Measurements from ENCODE around the gene CWF19L1.

Gene CWF19L1

DNA sequence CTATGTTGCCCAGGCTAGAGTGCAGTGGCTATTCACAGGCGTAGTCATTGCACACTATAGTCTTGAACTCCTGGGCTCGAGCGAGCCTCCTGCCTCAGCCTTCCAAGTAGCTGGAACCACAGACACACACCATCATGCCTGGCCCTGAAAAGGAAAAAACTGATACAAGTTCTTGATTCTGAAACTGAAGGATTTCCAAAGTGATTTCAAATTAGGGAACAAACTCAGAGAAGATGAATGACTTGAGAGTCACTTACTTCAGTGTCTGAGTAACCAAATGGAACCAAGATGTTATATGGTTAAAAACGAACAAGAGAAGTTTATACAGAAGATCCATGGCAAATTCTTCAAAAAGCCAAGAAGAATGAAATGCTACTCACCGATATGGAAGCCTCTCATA lies 14.4 kb downstream of the CWF19L1 start:
- no peak for DNase-seq (ENCODE audit: low read depth in 2 of 2, low spot score in 1 of 2)

DNA sequence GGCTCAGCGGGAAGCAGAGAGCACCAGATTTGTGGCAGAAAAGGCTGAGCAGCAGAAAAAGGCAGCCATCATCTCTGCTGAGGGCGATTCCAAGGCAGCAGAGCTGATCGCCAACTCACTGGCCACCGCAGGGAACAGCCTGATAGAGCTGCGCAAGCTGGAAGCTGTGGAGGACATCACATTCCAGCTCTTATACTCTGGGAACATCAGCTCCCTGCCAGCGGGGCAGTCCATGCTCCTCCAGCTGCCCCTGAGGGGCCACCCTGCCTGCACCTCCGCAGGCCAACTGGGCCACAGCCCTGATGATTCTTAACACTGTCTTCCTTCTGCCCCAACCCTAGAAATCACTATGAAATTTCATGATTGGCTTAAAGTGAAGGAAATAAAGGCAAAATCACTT lies 18.6 kb downstream of the CWF19L1 start:
- no peak for DNase-seq (ENCODE audit: low read depth in 2 of 2, low spot score in 1 of 2)

DNA sequence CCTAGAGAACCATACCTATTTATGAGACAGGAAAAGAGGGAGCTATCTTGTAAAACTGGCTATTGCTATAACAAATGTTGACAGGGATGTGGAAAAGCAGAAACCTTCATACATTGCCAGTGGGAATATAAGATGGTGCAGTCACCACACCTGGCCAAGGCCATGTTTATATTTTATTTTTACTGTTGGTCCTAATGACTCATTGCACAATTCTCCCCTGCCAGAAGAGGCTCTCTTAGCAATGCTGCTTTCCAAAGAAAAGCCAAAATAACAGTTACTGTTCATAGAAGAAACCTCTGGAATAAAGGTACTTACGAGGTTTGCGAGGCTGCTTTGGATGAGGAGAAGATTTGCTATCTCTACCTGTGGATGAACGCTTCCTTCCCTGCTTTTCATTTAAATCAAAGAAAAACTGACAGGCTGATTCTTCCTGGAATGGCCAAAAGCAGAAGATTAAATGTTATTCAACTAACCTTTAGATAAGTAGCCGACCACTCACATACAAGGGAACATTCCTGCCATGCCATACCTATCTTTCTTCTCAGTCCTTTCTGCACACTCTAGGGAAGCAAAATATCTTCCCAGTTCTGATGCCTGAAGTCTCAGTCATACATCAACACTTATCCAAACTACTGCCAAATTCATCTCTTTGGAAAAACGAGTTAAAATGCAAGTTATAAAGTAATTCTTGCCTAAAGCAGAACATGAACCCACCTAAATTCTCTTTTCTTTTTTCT lies 21.8 kb downstream of the CWF19L1 start:
- DNase-seq (ENCODE audit: low read depth in 2 of 2, low spot score in 1 of 2): no peak

DNA sequence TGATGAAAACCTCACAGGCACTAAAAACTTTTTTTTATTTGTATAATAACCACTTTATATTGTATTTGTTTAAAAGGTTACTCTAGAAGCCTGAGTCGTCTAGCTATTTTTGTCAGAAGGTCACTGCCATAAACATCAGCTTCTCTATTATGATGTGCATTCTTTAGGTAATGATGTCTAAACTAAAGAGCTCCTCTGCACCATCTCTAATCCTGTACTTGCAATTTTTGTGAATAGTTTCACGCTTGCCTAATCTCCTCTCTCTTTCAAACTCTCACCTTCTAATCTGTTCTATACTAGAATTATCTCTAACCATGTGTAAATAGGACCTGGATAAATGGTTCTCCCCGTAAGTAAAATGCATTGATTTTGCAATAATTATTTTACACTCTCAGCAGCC lies 27.6 kb downstream of the CWF19L1 start:
- DNase-seq (ENCODE audit: low read depth in 2 of 2, low spot score in 1 of 2): no peak

DNA sequence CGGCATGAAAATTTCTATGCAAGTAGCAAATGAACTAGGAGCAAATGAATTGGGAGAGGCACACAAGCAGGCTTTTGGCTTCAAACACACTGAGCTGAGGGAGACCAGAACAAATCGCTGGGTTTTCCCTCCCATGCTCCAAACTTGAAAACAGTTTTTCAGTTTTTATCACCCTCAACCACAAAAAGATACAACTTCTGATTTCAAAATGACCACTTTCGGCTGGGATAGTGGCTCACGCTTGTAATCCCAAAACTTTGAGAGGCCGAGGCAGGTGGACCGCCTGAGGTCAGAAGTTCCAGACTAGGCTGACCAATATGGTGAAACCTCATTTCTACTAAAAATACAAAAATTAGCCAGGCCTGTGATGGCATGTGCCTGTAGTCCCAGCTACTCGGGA lies 29.0 kb downstream of the CWF19L1 start:
- no peak for DNase-seq (ENCODE audit: low read depth in 2 of 2, low spot score in 1 of 2)

DNA sequence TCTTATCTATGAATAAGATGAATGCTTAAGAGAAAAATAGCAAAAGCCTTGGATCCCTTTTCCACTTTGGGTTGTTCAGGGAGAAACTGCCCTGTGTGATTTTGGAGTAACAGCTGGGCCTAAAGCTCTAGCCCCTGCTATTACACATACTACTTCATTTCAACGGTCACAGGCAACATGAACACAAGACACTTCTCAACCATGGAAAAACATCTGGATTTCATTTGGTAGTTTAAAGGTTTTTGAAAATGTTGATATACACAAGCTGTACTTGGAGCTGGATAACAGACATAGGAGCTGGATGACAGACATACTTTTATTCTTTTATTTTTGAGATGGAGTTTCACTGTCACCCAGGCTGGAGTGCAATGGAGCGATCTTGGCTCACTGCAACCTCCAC lies 35.3 kb downstream of the CWF19L1 start:
- no peak for DNase-seq (ENCODE audit: low read depth in 2 of 2, low spot score in 1 of 2)

DNA sequence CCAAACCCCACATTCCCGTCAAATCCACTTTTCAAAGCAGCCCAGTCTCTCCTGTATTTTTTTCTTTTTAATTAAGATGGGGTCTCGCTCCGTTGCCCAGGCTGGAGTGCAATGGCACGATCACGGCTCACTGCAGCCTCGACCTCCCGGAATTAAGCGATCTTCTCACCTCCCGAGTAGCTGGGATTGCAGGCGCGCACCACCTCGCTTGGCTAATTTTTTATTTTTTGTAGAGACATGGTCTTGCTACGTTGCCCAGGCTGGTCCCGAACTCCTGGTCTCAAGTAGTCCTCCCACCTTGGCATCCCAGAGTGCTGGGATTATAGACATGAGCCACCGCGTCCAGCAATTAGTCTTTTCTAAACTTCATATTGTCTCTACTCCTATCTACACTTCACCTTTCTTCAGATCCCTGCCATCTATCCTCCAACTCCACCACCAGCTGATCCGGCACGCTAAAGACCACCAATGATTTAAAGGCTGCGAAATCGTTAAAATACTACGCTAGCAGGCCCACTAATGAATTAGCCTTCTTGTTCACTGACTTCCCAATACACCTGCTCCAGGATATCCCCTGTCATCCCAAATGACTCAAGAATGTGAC lies 37.5 kb downstream of the CWF19L1 start:
- DNase-seq (ENCODE audit: low read depth in 2 of 2, low spot score in 1 of 2): no peak

DNA sequence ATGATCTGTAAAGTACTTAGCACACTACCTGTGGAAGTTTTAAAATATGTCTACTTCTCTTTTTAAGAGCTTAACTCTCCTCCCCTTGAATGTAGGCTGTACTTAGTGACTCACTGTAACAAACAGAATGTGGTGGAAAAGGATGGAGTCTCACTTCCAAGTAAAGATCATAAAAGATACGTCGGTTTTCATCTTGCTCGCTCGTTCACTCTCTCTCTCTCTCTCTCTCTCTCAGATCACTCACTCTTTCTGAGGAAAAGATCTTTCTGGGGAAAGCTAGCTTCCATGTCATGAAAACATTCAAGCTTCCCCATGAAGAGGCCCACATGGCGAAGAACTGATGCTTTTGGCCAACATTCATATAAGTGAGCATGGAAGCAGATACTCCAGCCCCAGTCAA lies 43.6 kb downstream of the CWF19L1 start:
- DNase-seq (ENCODE audit: low read depth in 2 of 2, low spot score in 1 of 2): no peak

DNA sequence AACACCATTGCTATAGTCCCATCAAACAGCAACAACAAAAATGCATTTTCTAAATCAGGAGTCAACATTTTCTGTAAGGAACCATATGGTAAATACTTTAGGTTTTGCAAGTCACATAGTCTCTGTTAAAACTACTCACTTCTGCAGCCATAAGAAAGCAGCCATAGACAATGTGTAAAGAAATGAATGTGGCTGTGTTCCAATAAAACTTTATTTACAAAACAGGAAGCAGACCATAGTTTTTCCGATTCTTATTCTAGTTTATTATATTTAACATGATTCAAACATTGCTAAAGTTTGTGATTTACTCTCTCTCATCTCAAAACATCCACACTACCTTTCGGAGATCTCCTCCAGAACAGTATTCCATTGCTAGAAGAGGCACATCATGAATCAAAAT lies 44.9 kb downstream of the CWF19L1 start:
- DNase-seq (ENCODE audit: low read depth in 2 of 2, low spot score in 1 of 2): no peak

DNA sequence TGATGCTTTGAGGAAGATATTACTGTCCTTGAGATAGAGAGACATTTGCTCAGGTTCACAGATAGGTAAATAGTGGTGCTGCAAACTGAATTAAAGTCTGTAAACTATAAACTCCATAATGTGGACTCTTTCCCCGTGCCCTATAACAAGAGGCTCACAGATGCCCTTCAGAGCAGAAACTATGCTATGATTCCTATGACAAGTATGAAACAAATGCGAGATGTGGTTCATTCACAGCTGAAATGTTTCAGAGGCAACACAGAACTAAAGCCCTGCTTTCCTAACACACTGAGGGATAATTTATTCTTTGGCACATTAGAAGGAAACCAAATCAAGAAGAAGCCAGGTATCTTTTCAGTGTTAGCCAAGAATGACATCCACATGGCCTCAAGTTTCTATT lies 51.4 kb downstream of the CWF19L1 start:
- DNase-seq (ENCODE audit: low read depth in 2 of 2, low spot score in 1 of 2): no peak

DNA sequence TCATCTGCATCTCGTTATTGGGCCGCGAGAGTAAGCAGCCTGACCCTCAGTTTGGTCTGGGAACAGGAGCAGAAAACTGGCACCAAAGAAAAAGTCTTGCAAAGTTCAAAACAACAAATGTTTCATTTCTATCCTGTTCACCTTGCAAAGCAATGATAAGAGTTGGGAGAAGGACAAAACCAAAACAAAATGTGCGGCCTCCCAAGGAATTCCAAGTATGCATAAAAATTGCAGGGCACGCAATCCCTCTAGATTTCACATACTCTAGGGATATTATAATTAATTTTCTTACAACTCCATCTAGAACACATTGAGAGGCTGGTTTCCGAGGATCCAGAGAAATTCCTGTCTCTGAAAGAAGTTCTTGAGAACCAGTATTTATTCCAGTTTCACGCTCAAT lies 58.1 kb downstream of the CWF19L1 start:
- DNase-seq (ENCODE audit: low read depth in 2 of 2, low spot score in 1 of 2): no peak

DNA sequence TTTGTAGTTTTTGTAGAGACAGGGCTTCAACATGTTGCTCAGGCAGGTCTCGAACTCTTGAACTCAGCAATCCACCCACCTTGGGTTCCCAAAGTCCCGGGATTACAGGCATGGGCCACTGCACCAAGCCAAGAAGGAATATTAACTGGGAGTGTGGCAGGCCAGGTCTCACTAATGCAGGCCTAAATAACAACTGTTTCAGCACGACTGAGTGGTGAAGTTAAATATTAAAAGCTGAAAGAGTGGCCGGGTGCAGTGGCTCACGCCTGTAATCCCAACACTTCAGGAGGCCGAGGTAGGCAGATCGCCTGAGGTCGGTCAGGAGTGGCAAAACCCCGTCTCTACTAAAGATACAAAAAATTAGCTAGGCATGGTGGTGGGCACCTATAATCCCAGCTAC lies 59.2 kb downstream of the CWF19L1 start:
- no peak for DNase-seq (ENCODE audit: low read depth in 2 of 2, low spot score in 1 of 2)

DNA sequence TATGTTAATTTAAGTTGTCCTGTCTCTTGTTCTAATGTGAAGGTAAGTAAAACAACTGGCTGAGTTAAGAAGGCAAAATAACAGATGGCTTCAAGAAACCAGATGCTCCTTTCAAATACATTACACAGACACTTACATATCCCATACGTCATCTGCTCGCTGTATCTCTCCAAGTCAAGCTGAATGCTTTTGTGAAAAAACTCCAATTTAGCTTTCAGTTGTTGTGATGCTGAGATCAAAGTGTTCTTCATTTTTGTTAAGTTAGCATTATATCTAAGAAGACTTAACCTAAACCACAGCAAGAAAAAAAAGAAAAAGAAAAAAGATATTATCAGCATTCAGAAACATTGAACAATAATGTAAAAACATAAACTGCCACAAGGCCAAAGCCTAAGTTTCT lies 63.1 kb downstream of the CWF19L1 start:
- no peak for DNase-seq (ENCODE audit: low read depth in 2 of 2, low spot score in 1 of 2)

DNA sequence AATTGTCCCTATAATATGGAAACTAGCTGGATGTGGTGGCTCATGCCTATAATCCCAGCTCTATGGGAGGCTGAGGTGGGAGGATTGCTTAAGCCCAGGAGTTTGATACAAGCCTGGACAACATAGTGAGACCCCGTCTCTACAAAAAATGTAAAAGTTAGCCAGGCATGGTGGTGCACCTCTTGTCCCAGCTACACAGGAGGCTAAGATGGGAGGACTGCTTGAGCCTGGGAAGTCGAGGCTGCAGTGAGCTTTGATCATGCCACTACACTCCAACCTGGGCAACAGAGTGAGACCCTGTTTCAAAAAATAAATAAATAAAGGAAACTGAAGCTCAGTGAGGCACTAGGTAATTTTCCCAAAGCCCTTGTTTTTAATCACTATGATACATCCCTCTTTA lies 65.9 kb downstream of the CWF19L1 start:
- no peak for DNase-seq (ENCODE audit: low read depth in 2 of 2, low spot score in 1 of 2)

DNA sequence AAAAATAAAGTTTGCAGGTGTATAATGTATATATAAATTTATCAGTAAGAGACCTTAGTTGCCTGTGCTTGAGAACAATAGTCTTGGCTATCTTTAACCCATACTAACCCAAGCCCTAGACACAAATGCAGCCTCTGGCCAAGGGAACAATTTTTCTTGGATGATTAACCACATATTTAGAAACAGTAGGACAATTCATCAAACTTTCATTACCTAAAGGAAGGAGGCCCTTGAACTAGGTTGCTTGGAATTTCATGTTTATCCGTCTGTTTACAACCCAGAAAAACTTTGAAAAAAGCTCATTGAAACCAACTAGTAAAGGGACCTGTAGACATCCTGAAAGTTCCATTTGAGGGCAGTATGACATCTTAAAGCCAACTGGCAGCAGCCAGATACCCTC lies 72.7 kb downstream of the CWF19L1 start:
- no peak for DNase-seq (ENCODE audit: low read depth in 2 of 2, low spot score in 1 of 2)

DNA sequence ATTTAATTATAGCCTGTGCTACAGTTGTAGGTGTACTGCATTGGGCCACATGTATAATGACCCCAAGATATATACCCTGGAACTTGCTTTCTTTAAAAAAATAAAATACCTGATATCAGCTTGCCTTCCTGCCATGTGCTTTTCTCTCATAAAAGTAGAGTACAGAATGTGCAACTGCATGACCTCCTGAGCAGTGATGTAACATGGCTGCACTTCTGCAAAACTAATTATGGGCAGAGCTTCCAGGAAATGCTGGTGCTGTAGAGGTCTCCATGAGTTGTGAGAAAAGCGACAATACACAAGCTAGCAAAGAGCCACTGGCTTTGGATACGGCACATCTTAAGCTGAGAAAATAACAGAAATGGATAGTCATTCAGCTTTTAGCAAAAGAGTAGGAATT lies 75.1 kb downstream of the CWF19L1 start:
- no peak for DNase-seq (ENCODE audit: low read depth in 2 of 2, low spot score in 1 of 2)

DNA sequence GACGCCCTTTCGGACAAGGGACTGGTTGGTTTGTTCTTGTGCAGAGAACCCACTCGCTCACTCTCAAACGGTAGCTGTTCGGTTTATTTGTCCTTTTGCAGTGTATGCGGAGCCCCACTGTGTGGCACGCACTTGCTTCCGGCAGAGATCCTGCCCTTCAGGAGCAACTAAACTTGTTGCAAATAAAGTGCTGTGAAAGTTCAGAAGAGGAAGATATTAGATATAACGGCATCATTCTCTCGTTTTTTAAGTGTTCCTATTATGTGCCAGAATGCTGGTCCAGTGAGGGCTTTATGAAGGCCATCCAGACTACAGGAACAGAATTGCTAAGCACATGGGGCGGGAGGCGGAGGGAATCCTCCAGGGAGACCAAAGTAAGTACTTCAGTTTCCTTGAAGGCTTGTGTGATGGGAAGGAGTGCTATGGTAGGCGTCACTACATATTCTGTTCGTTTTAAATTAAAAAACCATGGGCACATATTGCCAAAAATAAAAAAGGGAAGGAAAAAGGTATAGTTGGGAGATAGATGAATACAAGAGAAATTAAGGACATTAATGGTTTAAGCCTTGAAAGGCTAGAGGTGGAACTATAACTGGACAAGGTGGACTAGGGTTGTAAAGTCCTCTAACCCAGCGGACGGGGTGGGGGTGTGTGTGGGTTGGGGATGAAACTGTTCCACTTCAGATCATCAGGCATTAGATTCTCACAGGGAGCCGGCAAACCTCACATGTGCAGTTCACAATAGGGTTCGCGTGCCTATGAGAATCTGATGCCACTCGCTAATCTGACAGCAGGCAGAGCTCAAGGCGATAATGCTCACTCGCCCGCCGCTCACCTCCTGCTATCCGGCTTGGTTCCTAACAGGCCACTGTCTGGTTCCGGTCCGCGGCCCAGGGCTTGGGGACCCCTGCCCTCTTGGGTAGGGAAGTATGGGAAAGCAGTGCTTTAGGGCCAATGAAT lies 80.9 kb downstream of the CWF19L1 start:
- no peak for DNase-seq (ENCODE audit: low read depth in 2 of 2, low spot score in 1 of 2)

DNA sequence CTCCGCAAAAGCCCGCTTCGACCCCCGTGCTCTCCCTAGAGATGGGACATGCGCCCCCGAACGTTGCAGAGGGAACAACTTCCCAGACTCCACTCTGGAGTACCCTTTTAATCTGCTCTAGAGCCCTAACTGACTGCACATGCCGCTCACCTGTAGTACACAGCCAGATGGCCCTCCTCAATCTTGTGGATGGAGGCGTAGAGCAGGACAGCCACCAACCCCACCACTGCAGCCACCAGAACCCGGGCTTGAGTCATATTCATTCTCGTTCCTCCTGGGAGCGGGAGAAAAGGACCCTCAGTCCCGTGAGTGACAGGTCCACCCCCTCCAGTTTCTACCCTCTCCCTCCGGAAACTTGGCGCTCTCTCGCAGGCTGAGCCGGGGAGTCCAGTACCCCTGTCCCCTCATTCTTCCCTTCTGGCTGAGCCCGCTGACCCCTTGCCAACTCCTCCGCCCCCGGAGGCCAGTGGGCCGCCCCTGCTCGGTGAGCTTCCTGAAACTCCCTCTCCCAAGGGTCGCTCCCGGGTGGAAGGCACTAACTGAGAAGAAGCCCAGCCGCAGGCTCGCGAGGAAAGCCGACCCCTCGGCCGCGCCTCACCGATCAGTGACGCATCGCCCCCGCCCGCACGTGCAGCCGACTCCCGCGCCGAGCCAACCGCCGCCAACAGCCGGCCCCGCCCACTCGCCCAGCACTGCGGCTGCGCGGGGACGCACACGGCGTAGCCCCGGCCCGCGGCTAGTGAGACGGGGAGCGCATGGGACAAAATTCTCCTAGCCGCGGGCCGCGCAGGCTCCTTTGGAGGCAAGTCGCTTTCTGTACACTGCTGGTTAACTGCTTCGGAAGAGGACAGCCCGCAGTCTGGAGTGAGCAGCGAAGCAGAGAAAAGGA lies 81.8 kb downstream of the CWF19L1 start, which contains the start of gene ERLIN1:
TSS of gene ERLIN1 (minus strand) at position 666 of the 889 bp plus-strand sequence. CDS start at position 263, 403 bp downstream.
- peak; percentile 83 to 87 for DNase-seq (ENCODE audit: low read depth in 2 of 2, low spot score in 1 of 2)

DNA sequence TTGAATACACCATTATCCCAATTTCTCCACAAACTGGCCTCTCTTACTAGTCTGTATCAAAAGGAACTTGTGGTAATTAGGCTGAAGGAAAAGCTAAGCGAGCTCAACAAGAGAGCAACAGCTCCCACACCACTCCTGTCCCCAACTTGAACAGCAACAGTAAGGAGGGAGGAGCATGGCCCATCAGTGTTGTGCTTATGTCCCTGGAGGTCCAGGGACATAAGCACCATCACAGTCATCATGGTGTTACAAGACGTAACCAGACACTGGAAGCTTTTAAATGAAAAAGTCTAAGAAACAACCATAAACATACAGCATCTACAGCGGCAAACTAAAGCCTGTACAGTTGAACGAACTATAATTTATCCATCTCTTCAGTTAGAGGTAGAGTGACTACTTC lies 82.6 kb downstream of the CWF19L1 start:
- no peak for DNase-seq (ENCODE audit: low read depth in 2 of 2, low spot score in 1 of 2)

DNA sequence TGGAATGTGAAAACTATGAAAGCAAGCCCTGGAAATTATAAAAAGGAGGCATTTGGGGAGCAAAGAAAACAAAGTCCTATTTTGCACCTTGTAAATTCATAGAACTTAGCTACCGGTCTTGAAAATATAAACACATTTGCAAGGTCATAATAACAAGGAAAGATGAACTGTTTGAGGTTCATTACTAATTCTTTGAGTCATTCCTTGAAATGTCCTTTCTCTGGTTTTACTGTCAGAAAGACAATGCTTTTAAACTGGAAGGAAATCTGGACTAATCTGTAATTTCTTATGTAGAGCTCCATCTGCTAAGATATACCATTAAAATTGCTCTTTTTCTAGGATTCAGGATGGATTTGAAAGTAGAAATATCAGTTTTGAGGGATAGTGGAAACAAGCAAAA lies 83.0 kb downstream of the CWF19L1 start:
- DNase-seq (ENCODE audit: low read depth in 2 of 2, low spot score in 1 of 2): no peak

DNA sequence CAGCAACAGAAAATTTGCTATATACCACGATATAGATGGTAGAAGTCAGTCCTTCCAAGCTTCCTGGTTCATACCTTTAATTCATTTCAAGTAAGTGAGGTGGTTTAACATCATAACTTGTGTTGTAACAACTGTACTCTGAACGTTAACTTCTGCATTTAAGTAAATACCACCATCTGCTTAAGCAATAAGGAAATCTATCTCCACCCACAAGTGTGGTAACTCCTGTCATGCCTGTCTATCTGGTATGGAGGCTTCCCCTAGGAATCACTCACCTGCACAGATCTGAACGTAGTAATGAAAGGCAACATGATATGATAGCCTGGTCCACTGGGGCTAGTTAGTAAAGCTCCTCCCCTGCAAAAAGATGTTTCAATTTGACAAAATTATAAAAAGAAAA lies 84.0 kb downstream of the CWF19L1 start:
- DNase-seq (ENCODE audit: low read depth in 2 of 2, low spot score in 1 of 2): no peak

Measured in stimulated activated CD8-positive, alpha-beta memory T cell treated with anti-CD3 and anti-CD28 coated beads, Interleukin-4, amount 100 ng/mL, for 4 hours (primary cell).